Measurements from ENCODE around the gene CBLB. TPM values are rescaled to one million over a fixed set of nuclear protein-coding genes. Genes with fewer than 3 reads are reported as not detected.

The CBLB gene
- total and polyA plus RNA-seq, 9 of the 15 experiments (the other 6 are each of a cell fraction or from before 2014, with no cell fraction given) = 1.8 to 8.1 (median 5.3) TPM

DNA sequence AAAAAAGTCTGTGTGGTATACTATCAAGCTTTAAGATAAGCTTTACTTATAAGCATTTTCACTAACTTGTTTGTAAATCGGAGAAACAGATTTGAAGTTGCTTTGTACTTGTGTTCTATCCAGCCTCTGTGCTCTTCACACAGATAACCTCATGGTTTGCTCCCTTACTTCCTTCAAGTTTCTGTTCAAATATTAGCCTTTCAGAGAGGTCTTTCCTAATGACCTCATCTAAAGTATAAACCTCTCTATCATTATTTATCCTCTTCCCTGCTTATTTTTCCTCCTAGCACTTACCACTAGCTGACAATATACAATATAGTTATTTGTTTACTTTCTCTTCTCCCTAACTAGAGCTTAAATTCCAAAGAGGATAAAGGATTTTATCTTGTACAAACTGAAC is 180.0 kb downstream of the CBLB start:
- WGBS (ENCODE audit: insufficient coverage, low coverage, missing lambda C conversion rate) = 67% methylated on average over 1 of the region's 1 CpG
- Histone ChIP-seq H3K36me3 (ENCODE audit: control insufficient read depth, insufficient read depth, low read length) (no peaks in the 10 kb centered on the region; the same call in 2 of the 3 replicates), H3K27me3 (ENCODE audit: control insufficient read depth in 2 of 2, insufficient read depth in 2 of 2, low read length in 2 of 2) (no peaks in the 10 kb centered on the region), H3K4me2 (ENCODE audit: insufficient read depth, low read length) (no peak overlapping the region), H3K27ac (ENCODE audit: extremely low read depth, low read depth, low read length) (no peak overlapping the region), H3K79me2 (ENCODE audit: control insufficient read depth, insufficient read depth, low read length) (no peaks in the 10 kb centered on the region), H3K9me1 (ENCODE audit: control insufficient read depth, insufficient read depth, low read length) (no peaks in the 10 kb centered on the region), H3K4me3 (no peak overlapping the region), H2AFZ (ENCODE audit: low read depth, low read length) (no peak overlapping the region), H3K9me3 (replicated peaks; ENCODE audit: control insufficient read depth, insufficient read depth, low read depth, low read length) (no peaks in the 10 kb centered on the region), H3K4me1 (replicated peaks in 1 of 2; ENCODE audit: control insufficient read depth in 2 of 2, insufficient read depth in 2 of 2, low read length in 2 of 2) (no peaks in the 10 kb centered on the region), H3K9ac (ENCODE audit: insufficient read depth in 1 of 2, low read depth in 2 of 2, low read length in 2 of 2) (no peak overlapping the region), H4K20me1 (replicated peaks; ENCODE audit: control insufficient read depth, insufficient read depth, low read length) (no peaks in the 10 kb centered on the region)
- BruUV-seq (replicated peaks) = no TSS peak
- in situ Hi-C loops (cut with MboI) (no loop called here), intact Hi-C loops (cut with micrococcal nuclease) (loop anchor here (5.0 kb wide), 2 partner anchors 433 to 918 kb away; no protein-coding TSS in a partner anchor)
- ChIA-PET CTCF (ENCODE audit: low intra/inter-chr PET ratio) (no interaction called here), POLR2A (no interaction called here)
- DNase-seq (ENCODE audit: extremely low read depth in 1 of 4, low spot score in 3 of 4) (no peak), FAIRE-seq (no peak), ATAC-seq (no peak)
- TF ChIP-seq TFAM (CRISPR knock-in tag; conservative IDR thresholded peaks at IDR 0.05) (no peak), NR2C1 (IDR thresholded peaks at IDR 0.05) (no peak), NR2C1 (tag; IDR thresholded peaks at IDR 0.05) (no peak)

DNA sequence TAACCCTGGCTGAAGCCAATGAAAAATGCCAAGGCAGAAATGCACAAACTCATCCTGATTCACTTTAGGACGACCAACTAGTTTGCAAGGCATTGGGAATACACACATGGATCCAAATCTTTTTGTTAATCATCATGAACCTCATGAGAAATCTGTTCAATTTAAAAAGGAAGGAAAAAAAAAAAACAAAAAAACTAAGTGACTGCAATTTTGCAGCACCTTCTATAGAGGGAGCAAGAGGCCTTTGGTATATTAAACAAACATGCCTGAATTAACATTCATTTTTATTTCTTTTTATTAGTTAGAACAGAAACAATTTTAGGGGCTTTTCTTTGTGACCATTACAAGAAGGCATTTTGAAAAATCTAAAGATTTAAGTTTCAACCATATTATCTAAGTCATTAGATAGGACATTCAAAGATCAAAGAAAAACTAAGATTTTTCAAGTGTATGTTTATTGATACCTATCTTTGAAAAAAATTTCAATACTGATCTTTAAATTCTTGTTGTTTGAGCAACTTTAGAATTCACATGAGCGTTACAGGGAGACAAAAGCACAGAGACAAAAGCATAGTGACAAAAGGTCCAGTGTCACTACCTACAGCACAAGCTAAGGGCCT is 182.4 kb downstream of the CBLB start:
- no peak overlapping the region for H3K27ac ChIP-seq (ENCODE audit: extremely low read depth, low read depth, low read length)
- TF ChIP-seq, protein P1, sequence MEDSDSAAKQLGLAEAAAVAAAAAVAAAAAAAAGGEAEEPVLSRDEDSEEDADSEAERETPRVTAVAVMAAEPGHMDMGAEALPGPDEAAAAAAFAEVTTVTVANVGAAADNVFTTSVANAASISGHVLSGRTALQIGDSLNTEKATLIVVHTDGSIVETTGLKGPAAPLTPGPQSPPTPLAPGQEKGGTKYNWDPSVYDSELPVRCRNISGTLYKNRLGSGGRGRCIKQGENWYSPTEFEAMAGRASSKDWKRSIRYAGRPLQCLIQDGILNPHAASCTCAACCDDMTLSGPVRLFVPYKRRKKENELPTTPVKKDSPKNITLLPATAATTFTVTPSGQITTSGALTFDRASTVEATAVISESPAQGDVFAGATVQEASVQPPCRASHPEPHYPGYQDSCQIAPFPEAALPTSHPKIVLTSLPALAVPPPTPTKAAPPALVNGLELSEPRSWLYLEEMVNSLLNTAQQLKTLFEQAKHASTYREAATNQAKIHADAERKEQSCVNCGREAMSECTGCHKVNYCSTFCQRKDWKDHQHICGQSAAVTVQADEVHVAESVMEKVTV (CRISPR knock-in tag; IDR thresholded peaks at IDR 0.05) = peak; percentile 23; the same call in 1 of the 2 replicates
- TF ChIP-seq SIX5 (IDR thresholded peaks at IDR 0.05; ENCODE audit: borderline replicate concordance in 1 of 2, insufficient read depth in 1 of 2, low read depth in 1 of 2, low read length in 2 of 2) = no peak

More for the DNA sequence above, 182.4 kb downstream of the CBLB start:
- Histone ChIP-seq H3K9me1 (ENCODE audit: control insufficient read depth, insufficient read depth, low read length) (no peaks in the 10 kb centered on the region), H4K20me1 (replicated peaks; ENCODE audit: control insufficient read depth, insufficient read depth, low read length) (no peaks in the 10 kb centered on the region), H3K36me3 (ENCODE audit: control insufficient read depth, insufficient read depth, low read length) (no peaks in the 10 kb centered on the region), H2AFZ (ENCODE audit: low read depth, low read length) (no peak overlapping the region), H3K4me1 (replicated peaks in 1 of 2; ENCODE audit: control insufficient read depth in 2 of 2, insufficient read depth in 2 of 2, low read length in 2 of 2) (no peaks in the 10 kb centered on the region), H3K4me3 (no peak overlapping the region), H3K9me3 (replicated peaks; ENCODE audit: control insufficient read depth, insufficient read depth, low read depth, low read length) (no peaks in the 10 kb centered on the region), H3K4me2 (ENCODE audit: insufficient read depth, low read length) (no peak overlapping the region), H3K27me3 (ENCODE audit: control insufficient read depth in 2 of 2, insufficient read depth in 2 of 2, low read length in 2 of 2) (no peaks in the 10 kb centered on the region), H3K79me2 (ENCODE audit: control insufficient read depth, insufficient read depth, low read length) (no peaks in the 10 kb centered on the region), H3K9ac (ENCODE audit: insufficient read depth in 1 of 2, low read depth in 2 of 2, low read length in 2 of 2) (no peak overlapping the region)
- peak; percentile 1 to 12 (median 4) for DNase-seq (ENCODE audit: extremely low read depth in 1 of 4, low spot score in 3 of 4)
- WGBS (ENCODE audit: insufficient coverage, low coverage, missing lambda C conversion rate) = 0% methylated on average over 2 of the region's 2 CpGs
- intact Hi-C loops (cut with micrococcal nuclease) = loop anchor here (5.0 kb wide), 2 partner anchors 436 to 921 kb away; no protein-coding TSS in a partner anchor
- in situ Hi-C loops (cut with MboI) = no loop called here
- POLR2A ChIA-PET = no interaction called here
- CTCF ChIA-PET (ENCODE audit: low intra/inter-chr PET ratio) = interaction anchor here (0.7 kb wide), 1 partner anchor 436 kb away, joined by 4 read pairs; no protein-coding TSS in a partner anchor
- peak; percentile 54 for FAIRE-seq
- BruUV-seq (replicated peaks) = no TSS peak
- no peak for ATAC-seq

Data from K562 (cell line).